CD8-positive, alpha-beta memory T cell (primary cell): ENCODE data around the gene RAD51B. TPM values are rescaled to one million over a fixed set of nuclear protein-coding genes. Genes with fewer than 3 reads are reported as not detected.

Experiments
- CTCF ChIA-PET: fragments of 350-600 bp; sonication (Branson Sonifier 250); formaldehyde crosslinking; loops from one replicate; lab custom pipeline; 2021; ENCODE audit warnings: antibody characterized with exemption; lab: Charles Lee
- POLR2A ChIA-PET: fragments of 350-600 bp; sonication (Branson Sonifier 250); formaldehyde crosslinking; loops from one replicate; lab custom pipeline; 2021; ENCODE audit warnings: antibody characterized with exemption; lab: Charles Lee
- DNase-seq, 5 donors: peaks; one replicate each; pipeline versions ENCODE4 v3.0.0 to v3.0.0-alpha.2; 2020 to 2022; ENCODE audit warnings: mixed read lengths in 1 of 5
- H3K27ac ChIP-seq: one replicate; pipeline ENCODE4 v1.7.0; 2013; ENCODE audit warnings: low read depth, mild to moderate bottlenecking, low read length, moderate library complexity
- H3K27me3 ChIP-seq: 2 replicates; pipeline ENCODE4 v1.7.0; 2013; ENCODE audit warnings: low read length, mild to moderate bottlenecking; ENCODE audit not compliant: insufficient read depth, poor library complexity, severe bottlenecking
- H3K36me3 ChIP-seq: 2 replicates; pipeline ENCODE4 v1.7.0; 2013; ENCODE audit warnings: mild to moderate bottlenecking, low read length, moderate library complexity; ENCODE audit not compliant: insufficient read depth
- H3K4me1 ChIP-seq: 2 replicates; pipeline ENCODE4 v1.7.0; 2013; ENCODE audit warnings: mild to moderate bottlenecking, low read length, moderate library complexity; ENCODE audit not compliant: insufficient read depth
- H3K4me3 ChIP-seq: 2 replicates; pipeline ENCODE4 v1.7.0; 2013; ENCODE audit warnings: mild to moderate bottlenecking, low read length
- H3K9me3 ChIP-seq: 2 replicates; pipeline ENCODE4 v1.7.0; 2013; ENCODE audit warnings: mild to moderate bottlenecking, low read length
- H3K27ac Mint-ChIP-seq, 8 donors: one replicate each; pipeline ENCODE4 v1.8.0; 2020 to 2021; ENCODE audit warnings: mixed read lengths in 8 of 8, mild to moderate bottlenecking in 6 of 8, inconsistent platforms in 3 of 8, moderate library complexity in 3 of 8
- H3K27me3 Mint-ChIP-seq, 2 donors: one replicate each; pipeline ENCODE4 v1.8.0; 2020 to 2021; ENCODE audit warnings: mixed read lengths in 2 of 2, mild to moderate bottlenecking in 1 of 2, moderate library complexity in 1 of 2
- H3K36me3 Mint-ChIP-seq, 3 donors: one replicate each; pipeline ENCODE4 v1.8.0; 2020 to 2021; ENCODE audit warnings: mixed read lengths in 3 of 3, inconsistent platforms in 1 of 3, mild to moderate bottlenecking in 1 of 3
- H3K4me1 Mint-ChIP-seq, 3 donors: one replicate each; pipeline ENCODE4 v1.8.0; 2020 to 2021; ENCODE audit warnings: mixed read lengths in 3 of 3, inconsistent platforms in 1 of 3, mild to moderate bottlenecking in 1 of 3
- H3K4me3 Mint-ChIP-seq, 7 donors: one replicate each; pipeline ENCODE4 v1.8.0; 2020 to 2021; ENCODE audit warnings: mixed read lengths in 7 of 7, mild to moderate bottlenecking in 6 of 7, moderate library complexity in 4 of 7, inconsistent platforms in 2 of 7
- H3K9me3 Mint-ChIP-seq, 5 donors: one replicate each; pipeline ENCODE4 v1.8.0; 2020 to 2022; ENCODE audit warnings: mixed read lengths in 5 of 5, mild to moderate bottlenecking in 3 of 5, moderate library complexity in 2 of 5, inconsistent platforms in 1 of 5
- polyA plus RNA-seq: library from polyadenylated mRNA; unstranded; fragments of 300-500 nt; fragmentation: Illumina TruSeq; gene quantifications from one replicate; pipeline ENCODE4 v1.2.3, GENCODE V29; 2021
- total RNA-seq, 2 experiments: library from RNA; stranded (reverse); gene quantifications; one replicate each; pipeline ENCODE4 v1.2.3, GENCODE V29; 2021

RAD51B gene
- total and polyA plus RNA-seq, 3 experiments from 2014 or later, result 15.7 to 22.9 (median 17.4) TPM

GRCh38 chr14:68306934-68307789 is 487.6 kb downstream of the RAD51B start:
- H3K27ac Mint-ChIP-seq, result no peak overlapping the region
- no peak for DNase-seq
- H3K27me3 Mint-ChIP-seq, result peaks cover 0 to 4% of the 10 kb centered on the region in 2 donors
- POLR2A ChIA-PET, result no interaction called here
- CTCF ChIA-PET, result no interaction called here
- peaks cover 0 to 27% (median 2%) of the 10 kb centered on the region in 3 donors for H3K4me1 Mint-ChIP-seq
- H3K27me3 ChIP-seq, result no peaks in the 10 kb centered on the region
- H3K9me3 Mint-ChIP-seq, result peaks cover 0 to 7% (median 3%) of the 10 kb centered on the region in 5 donors
- H3K9me3 ChIP-seq, result no peaks in the 10 kb centered on the region
- no peak overlapping the region for H3K27ac ChIP-seq
- no peak overlapping the region for H3K4me3 Mint-ChIP-seq
- H3K36me3 ChIP-seq, result no peaks in the 10 kb centered on the region
- no peaks in the 10 kb centered on the region for H3K4me1 ChIP-seq
- H3K4me3 ChIP-seq, result no peak overlapping the region
- peaks cover 1 to 8% (median 3%) of the 10 kb centered on the region in 3 donors for H3K36me3 Mint-ChIP-seq

DNA sequence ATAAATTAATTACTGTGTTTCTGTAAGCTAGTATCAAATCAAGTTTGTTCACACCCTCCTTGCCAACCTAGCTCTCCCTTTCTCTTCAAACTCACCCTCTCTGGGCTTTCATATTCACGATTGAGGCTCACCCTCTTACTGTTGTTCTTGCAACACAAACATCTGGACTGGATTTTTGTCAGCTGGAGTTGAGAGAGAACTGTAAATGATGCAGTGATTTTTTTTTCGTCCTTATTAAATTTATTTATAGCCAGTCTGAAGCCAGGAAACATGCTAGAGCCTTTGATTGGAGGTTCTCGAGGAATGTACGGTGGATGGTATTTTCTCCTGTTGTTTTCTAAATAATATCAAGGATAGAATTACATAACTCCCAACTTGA is 488.2 kb downstream of the RAD51B start:
- Histone ChIP-seq H3K27ac (no peak overlapping the region), H3K36me3 (no peaks in the 10 kb centered on the region), H3K4me3 (no peak overlapping the region), H3K4me1 (no peaks in the 10 kb centered on the region), H3K9me3 (no peaks in the 10 kb centered on the region), H3K27me3 (no peaks in the 10 kb centered on the region)
- Mint-ChIP-seq H3K36me3 (peaks cover 0 to 4% (median 2%) of the 10 kb centered on the region in 3 donors), H3K9me3 (peaks cover 0 to 1% (median 0%) of the 10 kb centered on the region in 5 donors), H3K4me1 (peaks cover 3 to 31% (median 3%) of the 10 kb centered on the region in 3 donors), H3K4me3 (no peak overlapping the region), H3K27ac (no peak overlapping the region), H3K27me3 (peaks cover 0 to 2% of the 10 kb centered on the region in 2 donors)
- ChIA-PET CTCF (no interaction called here), POLR2A (no interaction called here)
- no peak for DNase-seq

DNA sequence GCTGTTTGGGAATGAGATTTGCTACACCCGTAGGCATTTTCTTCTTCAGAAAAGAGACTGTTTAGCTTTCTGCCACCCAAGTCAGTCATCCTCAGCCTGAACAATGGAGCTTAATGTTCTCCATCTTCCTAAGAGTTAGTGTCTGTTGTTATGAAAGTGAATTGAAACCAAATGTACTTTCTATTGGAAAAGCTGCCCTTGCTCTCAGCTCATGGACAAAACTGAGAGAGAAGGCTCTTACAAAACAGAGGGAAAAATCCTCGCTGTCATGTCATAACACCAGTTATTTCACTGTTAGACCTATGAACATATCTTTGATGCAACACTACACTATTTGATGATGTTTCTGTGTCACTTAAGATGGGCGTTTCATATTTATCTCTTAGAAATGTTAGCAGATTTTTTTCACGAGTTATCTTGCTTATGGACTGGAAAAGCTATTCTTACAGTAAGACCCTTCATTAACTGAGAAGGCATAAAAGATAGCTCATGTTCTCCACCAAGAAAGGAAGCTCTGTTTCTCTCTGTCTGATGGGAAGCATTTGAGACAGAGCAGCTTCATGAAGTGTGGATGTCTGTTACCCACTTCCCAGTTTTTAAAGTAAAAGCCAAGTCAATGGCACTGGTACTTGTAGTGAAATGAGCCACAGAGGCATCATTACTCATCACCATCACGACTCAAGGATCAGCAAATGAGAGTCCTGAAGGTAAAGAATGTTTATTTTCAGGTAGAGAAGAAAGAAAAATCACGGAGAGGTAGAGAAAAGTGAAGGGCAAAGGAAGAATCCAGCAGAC is 489.3 kb downstream of the RAD51B start:
- ChIA-PET CTCF (no interaction called here), POLR2A (no interaction called here)
- Mint-ChIP-seq H3K9me3 (no peaks in the 10 kb centered on the region), H3K36me3 (peaks cover 0 to 2% (median 0%) of the 10 kb centered on the region in 3 donors), H3K27ac (peak overlapping the region in 1 of 8 donors; percentile 56), H3K4me1 (peaks cover 3 to 32% (median 3%) of the 10 kb centered on the region in 3 donors), H3K27me3 (peaks cover 0 to 2% of the 10 kb centered on the region in 2 donors), H3K4me3 (no peak overlapping the region)
- Histone ChIP-seq H3K4me3 (no peak overlapping the region), H3K27me3 (no peaks in the 10 kb centered on the region), H3K27ac (no peak overlapping the region), H3K9me3 (no peaks in the 10 kb centered on the region), H3K36me3 (no peaks in the 10 kb centered on the region), H3K4me1 (no peaks in the 10 kb centered on the region)
- DNase-seq, result no peak

- H3K36me3 Mint-ChIP-seq, result peaks cover 0 to 2% (median 0%) of the 10 kb centered on the region in 3 donors
- POLR2A ChIA-PET, result no interaction called here
- Histone ChIP-seq H3K36me3 (no peaks in the 10 kb centered on the region), H3K4me3 (no peak overlapping the region), H3K4me1 (no peaks in the 10 kb centered on the region), H3K27me3 (no peaks in the 10 kb centered on the region), H3K9me3 (no peaks in the 10 kb centered on the region), H3K27ac (no peak overlapping the region)
- H3K27ac Mint-ChIP-seq, result no peak overlapping the region
- peaks cover 3 to 36% (median 3%) of the 10 kb centered on the region in 3 donors for H3K4me1 Mint-ChIP-seq
- CTCF ChIA-PET, result no interaction called here
- no peak for DNase-seq
- H3K27me3 Mint-ChIP-seq, result peaks cover 0 to 1% of the 10 kb centered on the region in 2 donors
- H3K4me3 Mint-ChIP-seq, result no peak overlapping the region
- H3K9me3 Mint-ChIP-seq, result no peaks in the 10 kb centered on the region
Measured at GRCh38 chr14:68309616-68310015, 490.0 kb downstream of the RAD51B start.

- no peak overlapping the region for H3K4me3 Mint-ChIP-seq
- Histone ChIP-seq H3K36me3 (no peaks in the 10 kb centered on the region), H3K9me3 (no peaks in the 10 kb centered on the region), H3K4me1 (no peaks in the 10 kb centered on the region), H3K27ac (no peak overlapping the region), H3K4me3 (no peak overlapping the region), H3K27me3 (no peaks in the 10 kb centered on the region)
- H3K9me3 Mint-ChIP-seq, result no peaks in the 10 kb centered on the region
- no peaks in the 10 kb centered on the region for H3K27me3 Mint-ChIP-seq
- peaks cover 0 to 9% (median 5%) of the 10 kb centered on the region in 3 donors for H3K36me3 Mint-ChIP-seq
- H3K4me1 Mint-ChIP-seq, result peaks cover 3 to 36% (median 3%) of the 10 kb centered on the region in 3 donors
- no peak overlapping the region for H3K27ac Mint-ChIP-seq
- ChIA-PET POLR2A (no interaction called here), CTCF (no interaction called here)
- no peak for DNase-seq
Measured at GRCh38 chr14:68312300-68312699, 492.7 kb downstream of the RAD51B start.

DNA sequence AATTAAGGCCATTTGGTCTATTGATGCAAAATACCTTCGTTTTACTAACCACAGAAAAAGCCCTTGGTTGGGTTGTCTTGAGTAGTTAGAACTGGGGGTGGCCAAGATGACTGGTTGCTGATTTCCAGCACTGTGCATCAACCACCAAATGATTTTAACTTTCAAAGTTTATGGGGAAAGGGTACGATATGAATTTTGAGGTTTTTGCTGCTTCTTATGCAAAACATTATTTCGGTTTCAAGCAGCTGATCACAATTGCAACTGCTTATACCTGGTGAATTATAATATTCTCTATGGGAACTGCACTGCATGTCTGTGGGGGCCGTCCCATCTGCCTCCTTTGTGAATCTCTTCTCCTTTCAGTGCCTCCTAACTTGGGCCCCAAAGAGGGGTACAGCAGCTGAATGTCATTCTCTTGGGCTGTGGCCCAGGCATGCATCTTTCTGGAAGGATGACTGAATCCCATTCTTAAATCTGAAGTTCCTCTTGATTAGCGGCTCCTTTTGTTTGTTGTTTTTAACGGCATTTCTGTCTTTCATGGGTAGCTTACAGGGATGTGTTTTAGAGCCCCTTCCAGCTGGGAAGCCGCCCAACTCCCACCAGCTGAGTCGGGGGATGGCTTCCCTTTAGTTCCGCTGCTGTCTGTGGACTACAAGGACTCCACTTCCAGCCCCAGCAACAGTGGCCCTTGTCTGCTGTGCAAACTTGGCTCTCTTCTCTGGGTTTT is 493.5 kb downstream of the RAD51B start:
- Histone ChIP-seq H3K4me3 (no peak overlapping the region), H3K36me3 (no peaks in the 10 kb centered on the region), H3K27ac (no peak overlapping the region), H3K27me3 (no peaks in the 10 kb centered on the region), H3K9me3 (no peaks in the 10 kb centered on the region), H3K4me1 (no peaks in the 10 kb centered on the region)
- Mint-ChIP-seq H3K27me3 (no peaks in the 10 kb centered on the region), H3K4me1 (peaks cover 3 to 36% (median 3%) of the 10 kb centered on the region in 3 donors), H3K9me3 (no peaks in the 10 kb centered on the region), H3K36me3 (peaks cover 0 to 9% (median 5%) of the 10 kb centered on the region in 3 donors), H3K4me3 (no peak overlapping the region), H3K27ac (no peak overlapping the region)
- no peak for DNase-seq
- ChIA-PET POLR2A (no interaction called here), CTCF (no interaction called here)

- POLR2A ChIA-PET, result no interaction called here
- H3K27ac ChIP-seq, result no peak overlapping the region
Measured at GRCh38 chr14:68314642-68315041, 495.1 kb downstream of the RAD51B start.

More at GRCh38 chr14:68314642-68315041, 495.1 kb downstream of the RAD51B start:
- Mint-ChIP-seq H3K4me3 (no peak overlapping the region), H3K36me3 (peaks cover 0 to 9% (median 5%) of the 10 kb centered on the region in 3 donors), H3K4me1 (peaks cover 1 to 29% (median 3%) of the 10 kb centered on the region in 3 donors), H3K9me3 (no peaks in the 10 kb centered on the region), H3K27ac (no peak overlapping the region), H3K27me3 (no peaks in the 10 kb centered on the region)
- no peak for DNase-seq
- CTCF ChIA-PET, result interaction anchor here (0.9 kb wide), 1 partner anchor 14 kb away, joined by 3 read pairs; no protein-coding TSS in a partner anchor
- Histone ChIP-seq H3K27me3 (no peaks in the 10 kb centered on the region), H3K9me3 (no peaks in the 10 kb centered on the region), H3K36me3 (no peaks in the 10 kb centered on the region), H3K4me1 (no peaks in the 10 kb centered on the region), H3K4me3 (no peak overlapping the region)
